Thoracic aorta (tissue), 2 donors: ENCODE measurements around the gene ZFP57. TPM values are rescaled to one million over a fixed set of nuclear protein-coding genes. Genes with fewer than 3 reads are reported as not detected.

Experiments used
- ATAC-seq: fragments of 150-250 bp; one replicate; pipeline ENCODE4 v1.8.0; 2017; ENCODE audit warnings: low read depth; ENCODE audit not compliant: insufficient number of reproducible peaks, low FRiP score
- DNase-seq: peaks from one replicate; pipeline ENCODE4 v3.0.0-alpha.2; 2020; ENCODE audit warnings: low spot score
- H3K27ac ChIP-seq, 2 donors: fragments of 200-600 bp; sonication (generic); 1 replicate in 1 of 2; 2 replicates in 1 of 2; pipeline ENCODE4 v1.5.1; 2016; ENCODE audit warnings: mild to moderate bottlenecking in 2 of 2, moderate library complexity in 2 of 2
- H3K27me3 ChIP-seq: fragments of 200-600 bp; sonication (generic); replicated peaks from 2 replicates; pipeline ENCODE4 v1.6.0; 2016; ENCODE audit warnings: mild to moderate bottlenecking; ENCODE audit not compliant: insufficient read depth
- H3K36me3 ChIP-seq: fragments of 200-600 bp; sonication (generic); one replicate; pipeline ENCODE4 v1.5.1; 2016
- H3K4me1 ChIP-seq, 2 donors: fragments of 200-600 bp; sonication (generic); 1 replicate in 1 of 2; 2 replicates in 1 of 2; pipeline versions ENCODE4 v1.5.1 to v1.6.0; 2016; ENCODE audit warnings: low read depth in 2 of 2, mild to moderate bottlenecking in 1 of 2; ENCODE audit not compliant: control insufficient read depth in 1 of 2
- H3K4me3 ChIP-seq: fragments of 200-600 bp; sonication (generic); 2 replicates; pipeline ENCODE4 v1.5.1; 2016; ENCODE audit warnings: mild to moderate bottlenecking
- H3K9me3 ChIP-seq: fragments of 200-600 bp; sonication (generic); 2 replicates; pipeline ENCODE4 v1.5.1; 2016
- total RNA-seq, 2 donors: library from RNA; depleted of rRNA; stranded (reverse); fragments of >200 nt; gene quantifications; one replicate each; pipeline versions ENCODE4 v1.1.0 to v1.2.3, GENCODE V29; 2016
- TF ChIP-seq, protein P1 (sequence below): fragments of 200-600 bp; sonication (generic); IDR thresholded peaks from one replicate; pipeline ENCODE4 v1.5.1; 2019; ENCODE audit warnings: antibody characterized with exemption

ZFP57 gene
- total RNA-seq, 2 donors from 2014 or later, result 3.2 TPM; not detected in 1

DNA sequence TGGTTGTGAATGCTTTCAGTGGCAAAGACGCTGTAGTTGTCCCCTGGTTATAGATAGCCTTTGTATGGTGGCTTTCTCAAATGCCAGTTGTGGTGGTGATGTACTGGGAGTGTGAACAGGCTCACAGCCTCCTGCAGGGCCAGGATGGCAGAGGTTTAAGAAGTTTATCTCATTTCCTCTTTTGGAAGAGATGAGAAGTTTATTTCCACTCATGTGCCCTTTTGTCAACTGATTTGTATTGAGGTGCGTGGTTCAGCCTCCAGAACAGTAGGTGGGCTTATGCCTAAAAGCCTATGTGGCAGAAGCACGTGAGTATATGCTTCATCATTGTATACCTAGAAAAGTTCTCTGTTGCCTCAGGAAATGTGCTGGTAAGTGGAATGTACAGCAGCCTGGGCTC, 13.7 kb upstream of the ZFP57 start:
- no peak overlapping the region for H3K4me3 ChIP-seq
- H3K27ac ChIP-seq, result no peak overlapping the region
- no peaks in the 10 kb centered on the region for H3K36me3 ChIP-seq
- ATAC-seq, result no peak
- no peaks in the 10 kb centered on the region for H3K4me1 ChIP-seq
- no peak for DNase-seq
- H3K27me3 ChIP-seq, result no peaks in the 10 kb centered on the region
- TF ChIP-seq, protein P1, sequence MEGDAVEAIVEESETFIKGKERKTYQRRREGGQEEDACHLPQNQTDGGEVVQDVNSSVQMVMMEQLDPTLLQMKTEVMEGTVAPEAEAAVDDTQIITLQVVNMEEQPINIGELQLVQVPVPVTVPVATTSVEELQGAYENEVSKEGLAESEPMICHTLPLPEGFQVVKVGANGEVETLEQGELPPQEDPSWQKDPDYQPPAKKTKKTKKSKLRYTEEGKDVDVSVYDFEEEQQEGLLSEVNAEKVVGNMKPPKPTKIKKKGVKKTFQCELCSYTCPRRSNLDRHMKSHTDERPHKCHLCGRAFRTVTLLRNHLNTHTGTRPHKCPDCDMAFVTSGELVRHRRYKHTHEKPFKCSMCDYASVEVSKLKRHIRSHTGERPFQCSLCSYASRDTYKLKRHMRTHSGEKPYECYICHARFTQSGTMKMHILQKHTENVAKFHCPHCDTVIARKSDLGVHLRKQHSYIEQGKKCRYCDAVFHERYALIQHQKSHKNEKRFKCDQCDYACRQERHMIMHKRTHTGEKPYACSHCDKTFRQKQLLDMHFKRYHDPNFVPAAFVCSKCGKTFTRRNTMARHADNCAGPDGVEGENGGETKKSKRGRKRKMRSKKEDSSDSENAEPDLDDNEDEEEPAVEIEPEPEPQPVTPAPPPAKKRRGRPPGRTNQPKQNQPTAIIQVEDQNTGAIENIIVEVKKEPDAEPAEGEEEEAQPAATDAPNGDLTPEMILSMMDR, result no peak
- H3K9me3 ChIP-seq, result no peaks in the 10 kb centered on the region

DNA sequence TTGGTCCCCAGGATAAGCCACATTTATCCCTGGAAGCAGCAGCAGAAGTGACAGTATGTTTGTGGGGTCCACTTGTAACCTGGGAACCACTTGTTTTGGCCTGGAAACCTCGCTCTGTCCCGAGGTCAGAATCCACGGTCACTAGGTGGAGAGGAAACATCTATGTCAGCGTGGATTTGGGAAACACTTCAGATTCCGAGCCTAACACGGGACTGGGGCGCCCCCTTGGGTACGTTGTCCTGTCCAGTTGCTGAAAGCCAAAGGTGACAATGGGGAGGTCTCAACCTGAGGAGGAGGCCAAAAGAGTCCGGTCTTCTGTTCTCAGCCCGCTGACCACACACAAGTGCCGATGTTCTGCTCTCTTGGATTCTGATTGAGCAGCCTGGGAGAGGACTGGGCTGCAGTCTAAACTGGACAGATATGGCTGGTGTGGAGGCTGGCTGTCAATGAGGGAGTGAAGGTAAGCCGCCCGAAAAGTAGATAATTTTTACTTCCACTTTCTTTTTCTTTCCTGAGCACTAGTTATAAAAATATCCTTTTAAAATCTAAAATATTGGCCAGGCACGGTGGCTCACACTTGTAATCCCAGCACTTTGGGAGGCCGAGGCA, 4.9 kb upstream of the ZFP57 start:
- no peak for ATAC-seq

DNA sequence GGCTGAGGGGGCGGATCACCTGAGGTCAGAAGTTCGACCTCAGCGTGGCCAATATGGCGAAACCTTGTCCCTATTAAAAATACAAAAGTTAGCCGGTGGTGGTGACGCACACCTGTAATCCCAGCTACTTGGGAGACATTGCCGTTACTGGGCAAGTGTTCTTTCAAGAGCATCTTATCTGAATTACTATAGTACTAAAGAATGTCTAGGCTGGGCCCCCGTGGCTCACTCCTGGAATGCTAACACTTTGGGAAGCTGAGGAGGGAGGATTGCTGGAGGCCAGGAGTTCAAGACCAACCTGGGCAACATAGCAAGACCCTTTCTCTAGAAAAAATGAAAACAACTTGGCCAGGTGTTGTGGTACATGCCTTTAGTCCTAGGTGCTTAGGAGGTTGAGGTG, 859 bp upstream of the ZFP57 start:
- ATAC-seq, result no peak
- DNase-seq, result no peak
- no peaks in the 10 kb centered on the region for H3K4me1 ChIP-seq
- H3K4me3 ChIP-seq, result no peak overlapping the region
- no peak overlapping the region for H3K27ac ChIP-seq
- TF ChIP-seq, protein P1, result no peak
- no peaks in the 10 kb centered on the region for H3K36me3 ChIP-seq
- H3K9me3 ChIP-seq, result no peaks in the 10 kb centered on the region
- no peaks in the 10 kb centered on the region for H3K27me3 ChIP-seq

More for the DNA sequence above, 4.9 kb upstream of the ZFP57 start:
- TF ChIP-seq, protein P1, result no peak
- H3K4me3 ChIP-seq, result no peak overlapping the region
- no peaks in the 10 kb centered on the region for H3K36me3 ChIP-seq
- no peak for DNase-seq
- no peaks in the 10 kb centered on the region for H3K27me3 ChIP-seq
- no peaks in the 10 kb centered on the region for H3K9me3 ChIP-seq
- no peaks in the 10 kb centered on the region for H3K4me1 ChIP-seq
- no peak overlapping the region for H3K27ac ChIP-seq

DNA sequence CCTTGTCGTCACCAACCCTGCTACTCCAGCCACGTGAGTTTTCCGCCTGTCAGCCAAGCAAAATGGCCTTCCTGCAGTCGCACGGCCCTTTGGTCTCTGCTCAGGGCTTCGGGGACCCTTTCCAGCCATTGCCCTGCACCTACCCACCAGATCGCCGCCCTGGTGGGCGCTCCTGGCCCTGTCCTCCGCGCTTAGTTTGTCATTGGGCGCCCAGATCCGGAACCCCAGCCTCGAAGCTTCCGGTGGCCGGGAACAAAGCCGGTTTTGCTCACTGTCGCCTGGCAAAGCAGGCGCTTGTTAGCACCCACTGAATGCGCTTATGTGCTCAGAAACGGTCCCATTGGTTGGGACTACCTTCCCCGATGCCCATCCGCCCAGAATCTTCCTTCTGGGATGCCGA, 536 bp downstream of the ZFP57 start:
- TF ChIP-seq, protein P1, result no peak
- Histone ChIP-seq H3K27me3 (no peaks in the 10 kb centered on the region), H3K4me1 (no peaks in the 10 kb centered on the region), H3K36me3 (no peaks in the 10 kb centered on the region), H3K9me3 (no peaks in the 10 kb centered on the region), H3K27ac (no peak overlapping the region), H3K4me3 (peak overlapping the region; percentile 58)
- ATAC-seq, result no peak
- no peak for DNase-seq

DNA sequence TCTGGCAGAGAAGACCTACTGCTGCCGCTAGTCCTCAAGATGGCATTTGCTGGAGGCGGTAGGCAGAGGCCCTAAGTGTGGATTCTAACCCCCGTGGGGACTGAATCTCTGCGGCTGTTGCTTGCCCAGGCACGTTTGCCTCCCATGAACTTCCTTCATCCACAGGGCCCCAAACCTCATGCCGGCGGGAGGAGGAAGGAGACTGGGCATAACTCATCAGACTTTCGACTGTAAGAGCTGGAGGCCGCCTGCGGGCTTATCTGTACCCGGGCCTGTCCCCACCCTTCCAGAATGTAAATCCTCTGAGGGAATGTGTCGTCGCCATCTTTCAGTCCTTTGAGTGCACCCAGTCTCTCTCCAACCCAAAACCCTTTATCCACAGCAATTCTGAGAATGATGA, 990 bp downstream of the ZFP57 start:
- no peak overlapping the region for H3K27ac ChIP-seq
- ATAC-seq (no peak), DNase-seq (no peak)
- no peak overlapping the region for H3K4me3 ChIP-seq
- H3K4me1 ChIP-seq, result no peaks in the 10 kb centered on the region
- H3K9me3 ChIP-seq, result no peaks in the 10 kb centered on the region
- no peaks in the 10 kb centered on the region for H3K27me3 ChIP-seq
- TF ChIP-seq, protein P1, result no peak
- H3K36me3 ChIP-seq, result no peaks in the 10 kb centered on the region
